Right atrium auricular region (tissue), 2 donors: ENCODE measurements around the gene DOC2B. TPM values are rescaled to one million over a fixed set of nuclear protein-coding genes. Genes with fewer than 3 reads are reported as not detected.
A peak's percentile ranks its signal among the peaks of the same experiment; 100 is the strongest.

Source experiments
- DNase-seq: peaks from one replicate; pipeline ENCODE4 v3.0.0-alpha.2; 2019; ENCODE audit warnings: low spot score
- H3K27ac ChIP-seq, 2 donors: fragments of 200-600 bp; sonication (generic); 1 replicate in 1 of 2; 2 replicates in 1 of 2; pipeline ENCODE4 v1.5.1; 2016 to 2019
- H3K27me3 ChIP-seq, 2 donors: fragments of 200-600 bp; sonication (generic); one replicate each; pipeline versions ENCODE4 v1.5.1 to v1.6.0; 2017 to 2019
- H3K36me3 ChIP-seq: fragments of 200-600 bp; sonication (generic); one replicate; pipeline ENCODE4 v1.5.1; 2016
- H3K4me1 ChIP-seq, 2 donors: fragments of 200-600 bp; sonication (generic); one replicate each; pipeline versions ENCODE4 v1.5.1 to v1.6.0; 2017 to 2019
- H3K4me3 ChIP-seq, 2 donors: fragments of 200-600 bp; sonication (generic); 1 replicate in 1 of 2; 2 replicates in 1 of 2; pipeline ENCODE4 v1.5.1; 2017 to 2019; ENCODE audit warnings: mild to moderate bottlenecking in 1 of 2, moderate library complexity in 1 of 2
- H3K9me3 ChIP-seq, 2 donors: fragments of 200-600 bp; sonication (generic); one replicate each; pipeline ENCODE4 v1.5.1; 2019
- CTCF ChIP-seq, 2 donors: fragments of 200-600 bp; sonication (generic); IDR thresholded peaks; one replicate each; pipeline ENCODE4 v1.5.1; 2019; ENCODE audit warnings: antibody characterized with exemption in 2 of 2
- total RNA-seq, 2 donors: library from RNA; depleted of rRNA; stranded (reverse); fragments of >200 nt; gene quantifications; one replicate each; pipeline ENCODE4 v1.1.0, GENCODE V29; 2016

The DOC2B gene
- total RNA-seq, 2 donors from 2014 or later, result 2.4 to 2.6 TPM

GRCh38 chr17:153851-154250 is 27.6 kb downstream of the DOC2B start:
- no peaks in the 10 kb centered on the region for H3K27me3 ChIP-seq
- H3K4me1 ChIP-seq, result no peaks in the 10 kb centered on the region
- H3K27ac ChIP-seq, result no peak overlapping the region
- H3K36me3 ChIP-seq, result no peaks in the 10 kb centered on the region
- no peak for TF ChIP-seq CTCF (IDR thresholded peaks at IDR 0.05)
- H3K9me3 ChIP-seq, result no peaks in the 10 kb centered on the region
- H3K4me3 ChIP-seq, result no peak overlapping the region
- no peak for DNase-seq

DNA sequence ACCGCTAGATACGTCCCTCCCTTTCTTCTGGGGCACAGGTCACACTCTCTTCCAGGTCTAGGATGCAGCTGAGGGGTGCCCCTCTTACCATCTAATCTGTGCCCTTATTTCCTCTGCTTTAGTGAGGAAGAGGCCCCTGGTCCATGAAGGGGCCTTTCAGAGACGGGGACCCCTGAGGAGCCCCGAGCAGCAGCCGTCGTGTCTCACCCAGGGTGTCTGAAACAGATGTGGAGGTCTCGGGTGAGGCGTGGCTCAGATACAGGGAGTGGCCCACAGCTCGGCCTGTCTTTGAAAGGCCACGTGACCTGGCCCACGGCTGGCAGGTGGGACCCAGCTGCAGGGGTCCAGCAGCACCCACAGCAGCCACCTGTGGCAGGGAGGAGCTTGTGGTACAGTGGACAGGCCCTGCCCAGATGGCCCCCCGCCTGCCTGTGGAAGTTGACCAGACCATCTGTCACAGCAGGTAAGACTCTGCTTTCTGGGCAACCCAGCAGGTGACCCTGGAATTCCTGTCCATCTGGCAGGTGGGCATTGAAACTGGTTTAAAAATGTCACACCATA is 28.5 kb downstream of the DOC2B start:
- no peak for TF ChIP-seq CTCF (IDR thresholded peaks at IDR 0.05)
- no peak overlapping the region for H3K4me3 ChIP-seq
- no peaks in the 10 kb centered on the region for H3K4me1 ChIP-seq
- H3K9me3 ChIP-seq, result no peaks in the 10 kb centered on the region
- H3K27ac ChIP-seq, result no peak overlapping the region
- no peak for DNase-seq
- H3K27me3 ChIP-seq, result no peaks in the 10 kb centered on the region
- H3K36me3 ChIP-seq, result no peaks in the 10 kb centered on the region

- Histone ChIP-seq H3K4me1 (no peaks in the 10 kb centered on the region), H3K4me3 (no peak overlapping the region), H3K27me3 (no peaks in the 10 kb centered on the region), H3K27ac (no peak overlapping the region), H3K9me3 (no peaks in the 10 kb centered on the region), H3K36me3 (no peaks in the 10 kb centered on the region)
- DNase-seq, result no peak
- TF ChIP-seq CTCF (IDR thresholded peaks at IDR 0.05), result no peak
Measured at GRCh38 chr17:151886-152859, 29.3 kb downstream of the DOC2B start.

DNA sequence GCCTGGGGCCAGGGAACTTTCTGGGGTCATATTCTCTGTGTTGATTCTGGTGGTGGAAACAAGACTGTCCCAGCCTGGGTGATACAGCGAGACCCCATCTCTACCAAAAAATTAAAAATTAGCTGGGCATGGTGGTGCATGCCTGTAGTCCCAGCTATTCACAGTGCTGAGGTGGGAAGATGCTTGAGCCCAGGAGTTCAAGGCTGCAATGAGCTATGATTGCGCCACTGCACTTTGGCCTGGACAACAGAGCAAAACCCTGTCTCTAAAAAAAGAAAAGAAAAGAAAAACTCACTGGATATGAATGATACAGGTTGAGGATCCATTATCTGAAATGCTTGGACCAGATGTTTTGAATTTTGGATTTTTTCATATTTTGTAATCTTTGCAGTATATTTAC is 30.4 kb downstream of the DOC2B start:
- Histone ChIP-seq H3K27me3 (no peaks in the 10 kb centered on the region), H3K27ac (no peak overlapping the region), H3K9me3 (no peaks in the 10 kb centered on the region), H3K4me3 (no peak overlapping the region), H3K36me3 (no peaks in the 10 kb centered on the region), H3K4me1 (no peaks in the 10 kb centered on the region)
- no peak for DNase-seq
- no peak for TF ChIP-seq CTCF (IDR thresholded peaks at IDR 0.05)

DNA sequence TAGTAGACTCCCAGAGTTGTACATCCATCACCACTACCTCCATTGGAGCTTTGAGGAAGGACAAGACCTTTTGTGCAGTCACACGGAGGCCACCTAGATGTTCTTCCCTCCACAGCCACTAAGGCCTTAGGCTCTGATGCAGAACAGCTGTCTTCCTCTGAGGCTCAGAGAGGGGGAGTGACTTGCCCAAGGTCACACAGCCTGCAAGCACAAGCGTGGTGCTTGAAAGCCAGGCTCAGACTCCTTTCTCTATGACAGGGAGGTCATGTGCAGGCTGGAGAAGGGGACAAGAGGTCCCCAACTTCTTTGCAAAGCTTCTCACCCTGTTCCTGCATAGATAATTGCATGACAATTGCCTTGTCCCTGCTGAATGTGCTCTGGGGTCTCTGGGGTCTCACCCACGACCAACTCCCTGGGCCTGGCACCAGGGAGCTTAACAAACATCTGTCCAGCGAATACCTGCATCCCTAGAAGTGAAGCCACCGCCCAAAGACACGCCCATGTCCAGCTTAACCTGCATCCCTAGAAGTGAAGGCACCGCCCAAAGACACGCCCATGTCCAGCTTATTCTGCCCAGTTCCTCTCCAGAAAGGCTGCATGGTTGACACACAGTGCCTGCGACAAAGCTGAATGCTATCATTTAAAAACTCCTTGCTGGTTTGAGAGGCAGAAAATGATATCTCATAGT is 31.4 kb downstream of the DOC2B start:
- H3K27me3 ChIP-seq, result no peaks in the 10 kb centered on the region
- TF ChIP-seq CTCF (IDR thresholded peaks at IDR 0.05), result no peak
- no peaks in the 10 kb centered on the region for H3K4me1 ChIP-seq
- no peaks in the 10 kb centered on the region for H3K36me3 ChIP-seq
- no peak overlapping the region for H3K27ac ChIP-seq
- H3K4me3 ChIP-seq, result no peak overlapping the region
- no peaks in the 10 kb centered on the region for H3K9me3 ChIP-seq
- DNase-seq, result peak; percentile 13
